Activated naive CD8-positive, alpha-beta T cell treated with anti-CD3 and anti-CD28 coated beads, Interleukin-2, amount 10 ng/mL, durations not matched to agents 7 days and 5 days (primary cell): ENCODE results near the gene LEMD2. TPM values are rescaled to one million over a fixed set of nuclear protein-coding genes. Genes with fewer than 3 reads are reported as not detected.

Experiments used
- ATAC-seq: fragments of 150-1000 bp; cut with Tn5 transposase; one replicate; pipeline ENCODE4 v1.10.0; 2021; ENCODE audit warnings: low read depth, moderate library complexity
- POLR2A ChIA-PET: fragments of 350-600 bp; sonication (Branson Sonifier 250); formaldehyde crosslinking; loops from one replicate; lab custom pipeline; 2021; ENCODE audit warnings: antibody characterized with exemption; lab: Charles Lee
- DNase-seq: peaks from one replicate; pipeline ENCODE4 v3.0.0; 2021
- H3K27ac Mint-ChIP-seq: one replicate; pipeline ENCODE4 v1.8.0; 2022; ENCODE audit warnings: mild to moderate bottlenecking, mixed read lengths
- H3K27me3 Mint-ChIP-seq: one replicate; pipeline ENCODE4 v1.8.0; 2022; ENCODE audit warnings: mild to moderate bottlenecking, moderate library complexity, mixed read lengths
- H3K36me3 Mint-ChIP-seq: one replicate; pipeline ENCODE4 v1.8.0; 2021; ENCODE audit warnings: mild to moderate bottlenecking, mixed read lengths
- H3K4me1 Mint-ChIP-seq: one replicate; pipeline ENCODE4 v1.8.0; 2021; ENCODE audit warnings: mixed read lengths
- H3K4me3 Mint-ChIP-seq: one replicate; pipeline ENCODE4 v1.8.0; 2022; ENCODE audit warnings: mild to moderate bottlenecking, moderate library complexity, mixed read lengths
- H3K9me3 Mint-ChIP-seq: one replicate; pipeline ENCODE4 v1.8.0; 2021; ENCODE audit warnings: mixed read lengths
- total RNA-seq, 2 experiments: library from RNA; stranded (reverse); gene quantifications; one replicate each; pipeline ENCODE4 v1.2.3, GENCODE V29; 2021

LEMD2 gene
- total RNA-seq, 2 experiments from 2014 or later: 83.9 to 84.7 TPM

DNA sequence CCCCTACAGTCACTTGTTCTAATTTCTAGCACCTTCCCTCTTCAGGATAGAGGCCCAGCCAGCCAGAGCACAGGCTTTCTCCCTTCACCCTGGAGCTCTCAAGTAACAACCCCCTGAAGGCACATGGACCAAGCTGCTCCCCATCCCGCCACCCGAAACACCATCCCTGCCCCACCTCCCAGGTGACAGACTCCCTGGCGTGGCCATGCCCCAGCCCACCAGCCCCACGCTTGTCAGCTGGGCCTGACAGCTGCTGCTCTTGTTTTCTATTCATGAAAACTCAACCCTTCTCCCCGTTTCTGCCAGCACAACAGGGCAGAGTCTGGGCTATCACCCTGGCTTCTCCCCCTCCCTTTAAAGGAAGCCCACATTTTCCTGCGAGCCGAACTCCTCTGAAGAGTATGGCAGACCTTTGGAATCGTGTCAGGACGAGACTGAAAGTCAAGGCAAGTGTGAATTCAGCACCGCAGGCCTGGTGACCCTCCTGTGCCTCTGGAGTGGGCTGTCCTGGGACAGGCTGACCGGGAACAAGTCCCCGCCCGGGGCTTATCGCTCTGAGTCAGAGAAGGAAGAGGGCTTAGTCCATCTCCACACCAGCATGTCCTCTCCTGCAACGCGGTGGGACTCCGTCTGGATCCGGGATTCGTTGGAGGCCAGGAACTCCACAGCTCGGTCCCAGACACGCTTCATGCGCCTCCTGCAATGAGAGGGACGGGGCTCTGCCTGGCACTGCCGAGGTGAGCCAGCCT lies 16.7 kb downstream of the LEMD2 start:
- no peaks in the 10 kb centered on the region for H3K9me3 Mint-ChIP-seq
- no peak overlapping the region for H3K4me3 Mint-ChIP-seq
- H3K27me3 Mint-ChIP-seq: no peaks in the 10 kb centered on the region
- POLR2A ChIA-PET: interaction anchor here (1.0 to 1.4 kb wide), 4 partner anchors 9 to 255 kb away, joined by 3 to 8 read pairs (median 4); partner anchors contain the start of gene LEMD2
- ATAC-seq: no peak
- no peak for DNase-seq
- H3K36me3 Mint-ChIP-seq: peaks cover 9% of the 10 kb centered on the region
- no peak overlapping the region for H3K27ac Mint-ChIP-seq
- peaks cover 4% of the 10 kb centered on the region for H3K4me1 Mint-ChIP-seq

DNA sequence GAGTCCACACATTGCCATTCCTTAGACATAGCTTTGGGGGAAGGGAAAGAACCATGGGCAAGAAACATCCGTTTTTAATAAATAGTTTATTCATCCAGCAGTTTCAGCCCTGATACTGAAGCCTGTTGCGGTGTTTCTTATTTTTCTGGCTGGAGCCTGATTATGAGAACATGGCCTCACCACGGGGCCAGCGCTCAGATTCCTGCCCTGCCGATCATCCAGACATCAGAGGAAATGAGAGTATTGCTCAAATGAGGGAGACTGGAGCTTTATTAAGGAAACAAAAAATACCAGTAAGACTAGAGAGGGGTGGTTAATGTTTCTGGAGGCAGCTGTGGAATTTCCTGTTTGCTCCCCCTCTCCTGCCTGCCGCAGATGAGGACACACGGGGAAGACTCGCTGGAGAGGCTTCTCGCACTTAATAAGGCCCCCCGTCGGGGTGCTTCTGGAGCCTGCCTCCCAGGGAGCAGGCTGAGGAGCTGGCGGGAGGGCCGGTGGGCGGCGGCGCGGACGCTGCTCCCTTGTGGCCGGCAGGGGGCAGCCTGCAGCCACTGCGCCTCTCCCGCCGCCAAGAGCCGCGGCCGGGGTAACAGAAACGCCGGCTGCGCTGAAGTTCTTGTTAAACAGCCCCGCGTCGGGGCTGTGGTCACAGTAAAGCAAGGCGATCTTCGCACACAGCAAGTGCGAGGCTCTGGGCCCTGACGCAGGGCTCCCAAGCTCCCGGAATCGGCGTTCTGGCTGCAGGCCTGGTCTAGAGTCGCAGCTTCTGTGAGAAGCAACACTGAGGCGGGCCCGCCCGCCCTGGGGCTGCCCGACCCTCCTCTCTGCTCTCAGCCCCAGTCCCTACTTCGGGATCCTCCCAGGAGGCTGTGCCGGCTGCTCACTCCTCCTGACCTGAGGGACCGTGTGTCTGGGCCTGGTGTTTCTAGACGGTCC lies 17.5 kb downstream of the LEMD2 start:
- Mint-ChIP-seq H3K9me3 (no peaks in the 10 kb centered on the region), H3K4me3 (no peak overlapping the region), H3K36me3 (peaks cover 6% of the 10 kb centered on the region), H3K27me3 (no peaks in the 10 kb centered on the region), H3K27ac (no peak overlapping the region), H3K4me1 (peaks cover 4% of the 10 kb centered on the region)
- POLR2A ChIA-PET: interaction anchor here (0.9 to 1.6 kb wide), 5 partner anchors 10 to 254 kb away, joined by 3 to 8 read pairs (median 4); partner anchors contain the start of genes LEMD2 and UQCC2
- ATAC-seq (peak; percentile 59), DNase-seq (peak; percentile 81)

GRCh38 chr6:33770833-33771145 lies 18.1 kb downstream of the LEMD2 start:
- no peak overlapping the region for H3K27ac Mint-ChIP-seq

DNA sequence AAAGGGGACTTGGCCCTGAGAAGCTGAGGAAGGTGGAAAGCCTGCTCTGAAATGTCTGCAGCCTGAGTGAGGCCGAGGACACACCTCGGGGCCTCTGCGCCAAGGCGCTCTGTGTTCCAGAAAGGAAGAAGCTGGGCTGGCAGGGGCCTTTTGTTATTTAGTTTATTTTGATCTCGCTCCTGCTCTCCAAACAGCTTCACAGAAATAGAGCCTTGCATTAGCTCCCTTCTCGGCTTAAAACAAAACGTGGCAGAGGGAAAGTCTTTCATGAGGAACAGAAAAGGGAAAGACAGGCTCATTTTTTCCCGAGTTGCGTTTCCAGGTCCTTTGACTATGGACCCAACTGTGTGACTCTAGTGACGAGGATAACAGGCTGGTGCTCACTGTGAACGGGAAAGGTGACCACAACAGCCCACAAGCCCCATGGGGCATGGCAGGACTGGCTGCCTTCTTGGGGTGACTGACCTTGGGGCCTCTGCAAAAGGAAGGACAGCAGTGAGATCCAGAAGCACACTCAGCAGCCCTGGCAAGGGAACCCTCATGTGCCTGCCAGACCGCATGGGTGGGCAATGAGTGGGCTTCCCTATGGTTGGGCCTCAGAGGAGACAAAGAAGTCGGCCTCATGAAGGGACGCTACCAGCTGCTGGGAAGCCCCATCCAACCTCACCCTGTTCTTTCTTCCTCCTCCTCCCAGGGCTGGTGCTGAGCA lies 18.7 kb downstream of the LEMD2 start:
- Mint-ChIP-seq H3K36me3 (peaks cover 3% of the 10 kb centered on the region), H3K27ac (no peak overlapping the region), H3K9me3 (no peaks in the 10 kb centered on the region), H3K4me1 (peaks cover 4% of the 10 kb centered on the region), H3K4me3 (no peak overlapping the region), H3K27me3 (peaks cover 2% of the 10 kb centered on the region)
- POLR2A ChIA-PET: interaction anchor here (1.4 to 1.6 kb wide), 2 partner anchors 60 to 200 kb away, joined by 3 to 6 read pairs; partner anchors contain the start of gene UQCC2
- DNase-seq (no peak), ATAC-seq (no peak)

More at GRCh38 chr6:33770833-33771145, 18.1 kb downstream of the LEMD2 start:
- ATAC-seq: no peak
- Mint-ChIP-seq H3K4me3 (no peak overlapping the region), H3K9me3 (no peaks in the 10 kb centered on the region), H3K36me3 (peaks cover 3% of the 10 kb centered on the region), H3K27me3 (no peaks in the 10 kb centered on the region), H3K4me1 (peaks cover 4% of the 10 kb centered on the region)
- DNase-seq: no peak
- POLR2A ChIA-PET: interaction anchor here (0.9 to 1.6 kb wide), 4 partner anchors 18 to 254 kb away, joined by 3 to 8 read pairs (median 4); partner anchors contain the start of genes LEMD2 and UQCC2

- DNase-seq (no peak), ATAC-seq (no peak)
- H3K4me1 Mint-ChIP-seq: peaks cover 4% of the 10 kb centered on the region
- POLR2A ChIA-PET: no interaction called here
- H3K4me3 Mint-ChIP-seq: no peak overlapping the region
- H3K27me3 Mint-ChIP-seq: peaks cover 2% of the 10 kb centered on the region
- no peaks in the 10 kb centered on the region for H3K9me3 Mint-ChIP-seq
- H3K36me3 Mint-ChIP-seq: no peaks in the 10 kb centered on the region
- H3K27ac Mint-ChIP-seq: no peak overlapping the region
These were observed 19.6 kb downstream of the LEMD2 start for GRCh38 chr6:33769248-33769821.

- no peak overlapping the region for H3K4me3 Mint-ChIP-seq
- H3K27me3 Mint-ChIP-seq: peaks cover 4% of the 10 kb centered on the region
- ATAC-seq (peak; percentile 76), DNase-seq (peak; percentile 80)
- H3K27ac Mint-ChIP-seq: no peak overlapping the region
- POLR2A ChIA-PET: interaction anchor here (1.5 kb wide), 1 partner anchor 136 kb away, joined by 3 read pairs; no protein-coding TSS in a partner anchor
- H3K36me3 Mint-ChIP-seq: no peaks in the 10 kb centered on the region
- peaks cover 4% of the 10 kb centered on the region for H3K4me1 Mint-ChIP-seq
- no peaks in the 10 kb centered on the region for H3K9me3 Mint-ChIP-seq
These were observed 20.2 kb downstream of the LEMD2 start for GRCh38 chr6:33768644-33769120.

GRCh38 chr6:33766921-33767907 lies 21.7 kb downstream of the LEMD2 start:
- Mint-ChIP-seq H3K4me3 (no peak overlapping the region), H3K9me3 (no peaks in the 10 kb centered on the region), H3K36me3 (no peaks in the 10 kb centered on the region), H3K4me1 (peaks cover 3% of the 10 kb centered on the region), H3K27me3 (peaks cover 4% of the 10 kb centered on the region), H3K27ac (no peak overlapping the region)
- POLR2A ChIA-PET: interaction anchor here (1.5 kb wide), 1 partner anchor 138 kb away, joined by 3 read pairs; no protein-coding TSS in a partner anchor
- no peak for DNase-seq
- ATAC-seq: no peak

- DNase-seq (no peak), ATAC-seq (no peak)
- Mint-ChIP-seq H3K27ac (no peak overlapping the region), H3K4me3 (no peak overlapping the region), H3K27me3 (peaks cover 4% of the 10 kb centered on the region), H3K9me3 (no peaks in the 10 kb centered on the region), H3K4me1 (no peaks in the 10 kb centered on the region), H3K36me3 (no peaks in the 10 kb centered on the region)
- POLR2A ChIA-PET: no interaction called here
These were observed 23.6 kb downstream of the LEMD2 start for GRCh38 chr6:33765368-33765767.

GRCh38 chr6:33764036-33764435 lies 24.9 kb downstream of the LEMD2 start:
- H3K9me3 Mint-ChIP-seq: no peaks in the 10 kb centered on the region
- DNase-seq (no peak), ATAC-seq (no peak)
- no peaks in the 10 kb centered on the region for H3K4me1 Mint-ChIP-seq
- H3K27me3 Mint-ChIP-seq: peaks cover 4% of the 10 kb centered on the region
- POLR2A ChIA-PET: no interaction called here
- no peaks in the 10 kb centered on the region for H3K36me3 Mint-ChIP-seq
- H3K27ac Mint-ChIP-seq: no peak overlapping the region
- H3K4me3 Mint-ChIP-seq: no peak overlapping the region

- ATAC-seq (no peak), DNase-seq (no peak)
- POLR2A ChIA-PET: no interaction called here
- Mint-ChIP-seq H3K27ac (no peak overlapping the region), H3K36me3 (no peaks in the 10 kb centered on the region), H3K27me3 (peaks cover 4% of the 10 kb centered on the region), H3K4me1 (no peaks in the 10 kb centered on the region), H3K4me3 (no peak overlapping the region), H3K9me3 (no peaks in the 10 kb centered on the region)
These were observed 25.4 kb downstream of the LEMD2 start for GRCh38 chr6:33763483-33763882.

DNA sequence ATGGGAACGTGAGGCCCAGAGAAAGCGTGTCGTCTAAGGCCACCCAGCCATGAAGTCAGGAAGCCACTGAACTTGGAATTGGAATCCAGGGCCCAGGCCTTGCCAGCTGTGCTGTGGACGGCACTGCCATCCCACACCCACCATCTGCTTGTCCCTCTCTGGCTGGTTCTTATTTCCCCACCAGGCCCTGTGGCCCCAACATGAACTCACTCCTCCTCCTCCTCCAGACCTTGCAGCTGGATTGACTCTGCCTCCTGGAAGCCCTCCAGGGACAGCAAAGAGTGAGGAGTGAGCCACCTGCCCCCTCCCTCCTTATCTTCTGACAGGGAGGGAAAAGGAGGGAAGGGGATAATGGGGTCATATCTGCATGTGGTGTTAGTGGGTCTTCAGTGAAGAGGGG lies 26.2 kb downstream of the LEMD2 start:
- Mint-ChIP-seq H3K4me1 (no peaks in the 10 kb centered on the region), H3K9me3 (no peaks in the 10 kb centered on the region), H3K27me3 (peaks cover 4% of the 10 kb centered on the region), H3K4me3 (no peak overlapping the region), H3K36me3 (no peaks in the 10 kb centered on the region), H3K27ac (no peak overlapping the region)
- ATAC-seq (no peak), DNase-seq (no peak)
- POLR2A ChIA-PET: no interaction called here
